GM23248 (cell line): ENCODE data around the gene RAD51B.

Experiments used
- EZH2 ChIP-seq: fragments of 200-600 bp; sonication (generic); IDR thresholded peaks from 2 replicates; pipeline ENCODE4 v1.6.1; 2018; ENCODE audit warnings: antibody characterized with exemption, mild to moderate bottlenecking; ENCODE audit not compliant: insufficient read depth, poor library complexity, severe bottlenecking
- EZH2phosphoT487 ChIP-seq: fragments of 200-600 bp; sonication (generic); IDR thresholded peaks from 2 replicates; pipeline ENCODE4 v1.6.1; 2018; ENCODE audit warnings: antibody characterized with exemption, moderate library complexity, mild to moderate bottlenecking, low read depth; ENCODE audit not compliant: insufficient read depth

DNA sequence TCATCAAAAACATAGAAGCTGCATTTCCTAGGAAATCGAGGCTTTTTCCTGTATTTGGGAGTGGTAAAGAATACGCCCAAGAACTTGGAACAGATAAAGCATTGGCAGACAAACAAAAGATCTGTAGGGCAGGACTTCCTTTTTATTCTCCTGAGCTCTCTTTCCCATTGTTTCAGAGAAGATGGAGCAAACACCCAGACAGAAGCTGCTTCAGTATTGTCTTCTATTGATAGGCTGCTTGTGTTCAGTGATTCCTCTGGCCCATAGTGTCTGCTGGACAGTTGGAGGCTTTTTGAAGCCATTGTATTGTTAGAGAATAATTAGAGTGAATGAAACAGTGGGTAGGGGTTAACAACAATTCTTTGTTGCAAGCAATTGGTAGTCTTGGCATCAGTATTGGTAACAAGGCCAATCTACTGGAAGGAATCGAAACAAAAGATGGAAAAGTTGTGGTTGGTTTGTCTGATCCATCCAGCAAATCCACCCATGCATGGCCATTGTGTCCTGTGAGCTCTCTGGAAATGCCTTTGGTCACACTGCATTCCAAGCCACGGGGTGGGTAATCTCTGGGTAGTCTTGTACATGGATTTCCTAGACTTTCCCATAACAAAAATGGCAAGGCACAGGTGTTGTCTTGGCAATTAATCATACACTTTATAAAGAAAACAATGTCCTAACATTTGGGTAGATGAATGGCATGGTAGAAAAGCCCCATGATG is 424.8 kb downstream of the RAD51B start:
- TF ChIP-seq EZH2phosphoT487: no peak
- TF ChIP-seq EZH2: no peak
